ENCODE results near the gene CERS4. TPM values are rescaled to one million over a fixed set of nuclear protein-coding genes. Genes with fewer than 3 reads are reported as not detected.
"Not testable (repeated sequence)": the region's sequence is repeated elsewhere in the genome, so short reads cannot be mapped to it uniquely, and the experiment has no call there.

Gene CERS4
- total RNA-seq, 1 donor from 2014 or later = 49.8 TPM

- no peak for DNase-seq (ENCODE audit: low spot score)
Measured at GRCh38 chr19:8210421-8211101, 1.4 kb downstream of the CERS4 start.

DNA sequence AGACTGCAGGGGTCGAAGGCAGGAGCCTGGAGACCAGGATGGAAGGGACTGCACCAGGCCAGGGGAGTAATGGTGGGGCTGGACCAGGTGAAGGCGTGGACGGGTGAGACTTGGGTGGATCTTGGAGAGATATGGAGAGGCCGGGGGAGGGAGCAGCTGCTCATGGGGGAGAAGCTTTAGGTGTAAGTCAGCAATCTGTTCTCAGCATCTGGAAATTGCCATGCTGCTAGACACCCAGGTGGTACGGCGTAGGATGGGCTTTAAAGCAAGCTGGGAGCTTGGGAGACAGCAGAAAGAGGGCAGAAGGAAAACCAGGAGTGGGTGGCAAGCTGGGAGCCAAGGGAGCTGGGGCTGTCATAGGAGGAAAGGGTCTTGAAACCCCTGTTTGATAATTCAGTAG is 3.0 kb downstream of the CERS4 start:
- DNase-seq (ENCODE audit: low spot score) = no peak

DNA sequence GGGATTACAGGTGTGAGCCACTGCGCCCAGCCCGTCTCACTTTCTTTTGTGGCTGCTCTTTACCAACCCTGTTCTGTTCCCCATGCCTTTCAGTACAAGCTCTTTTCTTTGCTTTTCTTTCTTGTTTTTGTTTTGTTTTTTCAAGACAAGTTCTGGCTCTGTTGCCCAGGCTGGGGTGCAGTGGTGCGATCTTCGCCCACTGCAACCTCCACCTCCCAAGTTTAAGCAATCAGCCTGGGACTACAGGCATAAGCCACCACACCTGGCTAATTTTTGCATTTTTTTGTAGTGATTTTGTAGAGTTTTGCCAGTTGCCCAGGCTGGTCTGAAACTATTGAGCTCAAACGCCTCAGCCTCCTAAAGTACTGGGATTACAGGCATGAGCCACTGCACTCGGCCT is 3.7 kb downstream of the CERS4 start:
- no peak for DNase-seq (ENCODE audit: low spot score)

DNA sequence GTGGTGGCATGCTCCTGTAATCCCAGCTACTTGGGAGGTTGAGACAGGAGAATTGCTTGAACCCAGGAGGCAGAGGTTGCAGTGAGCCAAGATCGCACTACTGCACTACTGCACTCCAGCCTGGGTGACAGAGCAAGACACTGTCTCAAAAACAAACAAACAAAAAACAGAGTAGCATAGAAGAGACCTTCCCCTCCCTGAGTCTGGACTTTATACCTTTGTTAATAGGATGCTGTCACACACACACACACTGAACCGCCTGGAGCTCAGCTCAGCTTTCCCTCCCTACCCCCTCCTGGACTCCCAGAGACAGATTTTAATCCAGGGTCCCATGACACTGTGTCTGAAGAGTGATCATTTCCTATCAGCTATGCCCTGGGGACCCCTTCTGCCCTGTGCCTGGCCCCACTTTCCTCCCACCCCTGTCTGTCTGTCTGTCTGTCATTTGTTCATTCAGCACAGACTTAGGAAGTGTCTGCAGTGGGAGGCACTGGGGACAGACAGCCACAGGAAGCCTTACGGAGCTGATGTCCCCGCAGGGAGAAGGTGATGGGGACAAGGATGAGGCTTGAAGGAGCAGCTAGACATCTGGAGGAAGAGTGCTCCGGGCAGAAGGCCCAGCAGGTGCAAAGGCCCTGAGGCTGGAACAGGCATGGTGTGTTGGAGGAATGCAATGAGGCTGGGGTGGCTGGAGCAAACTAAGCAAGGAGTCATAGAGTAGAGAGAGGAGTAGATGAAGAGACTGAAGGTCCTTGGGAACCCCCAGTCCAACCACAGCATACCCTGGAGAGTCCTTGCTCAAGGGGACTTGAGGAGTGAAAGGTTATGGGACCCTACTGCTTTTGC is 4.9 kb downstream of the CERS4 start:
- no peak for DNase-seq (ENCODE audit: low spot score)

DNA sequence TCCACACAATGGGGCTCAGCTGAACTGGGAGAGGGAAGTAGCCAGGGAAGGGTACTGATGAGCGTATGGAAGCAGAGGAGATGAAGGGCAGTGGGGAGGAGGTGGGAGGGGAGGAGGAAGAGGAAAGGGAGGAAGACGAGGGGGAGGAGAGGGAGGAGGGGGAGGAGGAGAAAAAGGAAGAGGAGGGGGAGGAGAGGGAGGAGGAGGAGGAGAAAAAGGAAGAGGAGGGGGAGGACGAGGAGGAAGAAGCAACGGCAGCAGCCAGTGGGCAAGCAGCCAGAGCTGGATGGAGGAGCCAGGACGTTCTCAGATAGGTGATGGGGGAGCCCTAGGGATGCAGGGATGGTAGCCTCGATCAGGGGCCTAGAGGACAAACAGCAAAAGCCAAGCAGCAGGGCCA is 5.6 kb downstream of the CERS4 start:
- no peak for DNase-seq (ENCODE audit: low spot score)

- no peak for DNase-seq (ENCODE audit: low spot score)
Measured at GRCh38 chr19:8215783-8216182, 6.6 kb downstream of the CERS4 start.

DNA sequence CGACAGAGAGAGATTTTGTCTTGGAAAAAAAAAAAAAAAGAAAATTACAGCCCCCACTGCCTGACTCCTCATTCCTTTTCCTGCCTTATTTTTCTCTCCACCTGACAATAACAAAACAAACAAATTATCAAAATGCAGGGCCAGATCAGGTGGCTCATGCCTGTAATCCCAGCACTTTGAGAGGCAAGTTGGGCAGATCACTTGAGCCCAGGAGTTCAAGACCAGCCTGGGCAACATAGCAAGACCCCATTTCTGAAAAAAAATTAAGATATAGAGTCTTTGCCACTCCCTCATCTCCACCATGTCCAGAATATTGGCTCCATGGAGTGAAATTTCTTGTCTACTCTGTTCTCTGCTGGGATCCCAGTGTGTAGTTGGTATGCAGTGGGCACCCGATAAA is 7.2 kb downstream of the CERS4 start:
- DNase-seq (ENCODE audit: low spot score) = no peak

GRCh38 chr19:8218127-8218526 is 9.0 kb downstream of the CERS4 start:
- DNase-seq (ENCODE audit: low spot score) = not testable (repeated sequence)

DNA sequence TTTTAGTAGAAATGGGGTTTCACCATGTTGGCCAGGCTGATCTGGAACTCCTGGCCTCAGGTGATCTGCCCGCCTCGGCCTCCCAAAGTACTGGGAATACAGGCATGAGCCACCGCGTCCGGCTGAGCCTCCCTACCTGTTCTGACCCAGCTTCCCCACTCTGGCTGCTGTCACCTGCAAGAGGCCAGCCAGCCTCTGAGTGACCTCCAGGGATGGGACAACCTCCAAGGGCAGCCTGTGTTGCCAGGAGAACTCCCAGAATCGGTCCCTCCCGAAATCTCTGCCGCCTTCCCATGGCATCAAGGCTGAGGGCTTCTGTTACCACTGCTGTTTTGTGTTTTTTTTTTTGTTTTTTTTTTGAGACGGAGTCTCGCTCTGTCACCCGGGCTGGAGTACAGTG is 11.3 kb downstream of the CERS4 start:
- no peak for DNase-seq (ENCODE audit: low spot score)

- DNase-seq (ENCODE audit: low spot score) = no peak
Measured at GRCh38 chr19:8221161-8221560, 12.0 kb downstream of the CERS4 start.

DNA sequence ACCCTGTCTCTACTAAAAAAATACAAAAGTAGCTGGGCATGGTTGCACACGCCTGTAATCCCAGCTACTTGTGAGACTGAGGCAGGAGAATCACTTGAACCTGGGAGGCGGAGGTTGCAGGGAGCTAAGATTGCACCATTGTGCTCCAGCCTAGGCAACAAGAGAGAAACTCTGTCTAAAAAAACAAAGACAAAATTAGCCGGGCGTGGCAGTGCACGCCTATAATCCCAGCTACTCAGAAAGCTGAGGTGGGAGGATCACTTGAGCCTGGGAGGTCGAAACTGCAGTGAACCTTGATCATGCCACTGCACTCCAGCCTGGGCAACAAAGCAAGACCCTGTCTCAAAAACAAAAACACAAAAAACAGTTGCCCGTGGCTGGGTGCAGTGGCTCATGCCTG is 14.3 kb downstream of the CERS4 start:
- not testable (repeated sequence) for DNase-seq (ENCODE audit: low spot score)

DNA sequence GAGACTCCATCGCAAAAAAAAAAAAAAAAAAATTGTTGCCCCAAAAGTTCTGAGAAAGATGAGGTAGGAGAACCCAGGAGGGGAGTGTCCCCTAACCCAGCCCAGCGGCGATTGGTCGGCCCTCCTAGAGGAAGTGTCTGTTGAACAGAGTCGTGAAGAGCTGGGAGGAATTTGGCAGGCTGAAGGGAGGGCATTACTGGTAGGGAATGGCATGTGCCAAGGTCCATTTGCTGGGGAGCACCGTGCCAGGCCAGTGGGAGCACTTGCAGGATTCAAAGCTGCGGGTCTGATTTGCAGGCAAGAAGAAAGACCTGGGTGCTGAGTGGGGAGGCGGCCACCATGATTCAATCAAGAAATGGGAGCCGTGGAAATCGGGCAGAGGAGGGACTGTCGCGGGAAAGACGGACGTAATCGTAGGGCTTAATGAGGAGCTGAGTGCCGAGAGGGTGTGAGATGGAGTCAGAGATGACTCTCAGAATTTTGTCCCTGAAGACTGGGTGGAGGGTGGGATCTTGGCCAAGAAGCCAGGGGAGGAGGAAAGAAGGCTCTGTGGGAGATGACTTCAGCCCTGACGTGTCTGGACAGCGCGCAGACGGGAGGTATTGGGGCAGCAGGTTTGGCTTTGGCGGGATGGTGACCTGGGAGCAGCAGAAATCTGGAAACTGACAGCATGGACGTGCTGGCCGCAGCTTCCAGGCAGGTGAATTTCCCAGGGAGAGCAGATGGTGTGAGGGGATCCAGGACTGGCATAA is 15.4 kb downstream of the CERS4 start:
- DNase-seq (ENCODE audit: low spot score) = no peak

DNA sequence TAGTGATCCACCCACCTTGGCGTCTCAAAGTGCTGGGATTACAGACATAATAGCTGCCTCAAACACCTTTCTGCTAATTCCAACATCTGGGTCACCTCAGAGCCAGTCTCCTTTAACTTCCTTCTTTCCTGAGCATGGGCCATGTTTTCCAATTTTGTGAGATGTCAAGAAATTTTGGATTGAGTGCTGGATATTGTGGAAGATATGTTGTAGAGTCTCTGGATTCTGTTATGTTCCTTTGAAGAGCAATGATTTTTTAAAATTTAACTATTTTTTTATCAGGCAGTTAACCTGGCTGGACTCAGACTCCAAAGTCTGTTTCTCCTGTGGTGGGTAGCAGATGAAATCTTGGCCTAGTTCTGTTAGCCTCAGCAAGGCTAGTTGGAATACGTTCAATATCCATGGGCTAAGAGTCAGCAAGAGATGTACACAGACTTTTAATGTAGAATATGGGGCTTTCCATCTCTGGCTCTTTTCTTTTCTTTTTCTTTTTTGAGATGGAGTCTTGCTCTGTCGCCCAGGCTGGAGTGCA is 22.0 kb downstream of the CERS4 start:
- DNase-seq (ENCODE audit: low spot score) = no peak

DNA sequence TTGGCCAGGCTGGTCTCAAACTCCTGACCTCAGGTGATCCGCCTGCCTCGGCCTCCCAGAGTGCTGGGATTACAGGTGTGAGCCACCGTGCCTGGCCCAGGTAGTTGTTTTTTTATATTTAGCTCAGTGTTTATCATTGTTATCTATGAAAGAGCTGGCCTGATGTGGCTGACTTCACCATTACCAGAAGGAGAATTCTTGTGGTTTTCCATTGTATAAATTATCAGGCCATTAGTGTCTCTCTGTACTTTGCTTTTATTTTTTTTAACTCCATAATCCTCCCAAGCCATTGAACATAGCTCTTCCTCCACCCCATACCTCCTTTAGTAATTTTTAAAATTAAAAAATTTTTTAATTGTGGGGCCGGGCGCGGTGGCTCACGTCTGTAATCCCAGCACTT is 24.2 kb downstream of the CERS4 start:
- DNase-seq (ENCODE audit: low spot score) = no peak

DNA sequence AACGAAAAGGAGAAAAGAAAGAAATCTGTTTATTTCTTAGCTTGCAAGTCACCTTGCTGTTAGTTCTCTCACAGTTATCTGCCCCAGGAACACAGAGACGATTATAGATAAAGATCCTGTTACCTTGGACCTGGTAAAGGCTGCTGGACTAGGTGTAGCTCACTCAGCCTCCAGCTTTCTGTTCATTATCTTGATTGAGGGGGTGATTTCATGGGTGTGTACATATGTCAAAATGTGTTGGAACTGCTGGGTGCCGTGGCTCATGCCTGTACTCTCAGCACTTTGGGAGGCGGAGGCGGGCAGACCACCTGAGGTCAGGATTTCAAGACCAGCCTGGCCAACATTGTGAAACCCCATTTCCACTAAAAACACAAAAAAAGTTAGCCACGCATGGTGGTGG is 27.9 kb downstream of the CERS4 start:
- no peak for DNase-seq (ENCODE audit: low spot score)

DNA sequence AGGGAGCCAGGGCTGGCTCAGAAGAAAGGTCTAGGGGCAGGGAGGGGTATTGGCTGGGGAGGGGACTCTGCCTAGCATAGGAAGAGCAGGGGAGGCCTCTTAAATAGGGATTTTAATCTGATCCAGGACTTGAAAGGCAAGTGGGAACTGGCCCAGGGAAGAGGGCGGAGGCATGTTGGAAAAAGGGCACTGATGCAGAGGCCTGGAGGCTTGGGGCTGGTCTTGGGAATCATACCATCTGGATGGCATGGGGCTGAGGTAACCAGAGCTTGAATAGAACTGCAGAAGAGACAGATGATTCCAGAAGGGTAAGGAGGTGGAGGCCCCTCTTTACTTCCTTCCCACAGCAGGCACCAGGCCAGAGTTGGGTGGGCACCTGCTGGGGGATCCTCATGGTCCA is 29.1 kb downstream of the CERS4 start:
- DNase-seq (ENCODE audit: low spot score) = no peak

DNA sequence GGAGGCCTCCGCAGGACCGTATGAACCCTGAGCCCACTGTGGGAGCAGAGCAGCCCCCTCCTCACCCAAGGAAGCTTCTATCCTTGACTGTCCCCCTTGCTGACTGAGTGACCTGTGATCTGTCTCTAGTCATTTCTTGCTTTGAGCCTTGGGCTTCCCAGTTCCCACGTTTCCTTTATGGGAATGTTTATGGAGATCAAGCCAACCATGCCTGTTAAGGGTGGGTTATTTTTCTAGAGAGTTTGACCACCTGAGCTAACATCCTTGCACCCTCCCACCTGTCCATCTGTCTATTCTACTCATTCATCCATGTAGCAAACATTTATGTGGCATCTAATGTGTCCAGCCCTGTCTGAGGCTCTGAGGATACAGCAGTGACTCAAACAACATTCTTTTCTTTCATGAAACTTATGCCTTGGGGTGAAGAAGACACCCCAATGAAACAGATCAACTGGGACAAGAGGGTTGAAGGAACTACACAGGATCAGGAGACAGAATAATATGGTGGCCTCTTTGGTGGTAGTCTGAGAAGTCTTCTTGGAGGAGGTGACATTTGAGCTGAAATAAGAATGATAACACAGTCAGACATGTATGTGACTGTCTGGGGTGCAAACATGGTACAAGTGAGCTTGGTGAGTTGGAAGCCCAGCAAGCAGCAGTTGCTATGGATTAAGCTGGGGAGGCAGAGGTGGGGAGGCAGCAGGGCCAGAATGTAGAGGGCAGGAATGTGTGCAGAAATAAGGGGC is 30.5 kb downstream of the CERS4 start:
- DNase-seq (ENCODE audit: low spot score) = no peak

DNA sequence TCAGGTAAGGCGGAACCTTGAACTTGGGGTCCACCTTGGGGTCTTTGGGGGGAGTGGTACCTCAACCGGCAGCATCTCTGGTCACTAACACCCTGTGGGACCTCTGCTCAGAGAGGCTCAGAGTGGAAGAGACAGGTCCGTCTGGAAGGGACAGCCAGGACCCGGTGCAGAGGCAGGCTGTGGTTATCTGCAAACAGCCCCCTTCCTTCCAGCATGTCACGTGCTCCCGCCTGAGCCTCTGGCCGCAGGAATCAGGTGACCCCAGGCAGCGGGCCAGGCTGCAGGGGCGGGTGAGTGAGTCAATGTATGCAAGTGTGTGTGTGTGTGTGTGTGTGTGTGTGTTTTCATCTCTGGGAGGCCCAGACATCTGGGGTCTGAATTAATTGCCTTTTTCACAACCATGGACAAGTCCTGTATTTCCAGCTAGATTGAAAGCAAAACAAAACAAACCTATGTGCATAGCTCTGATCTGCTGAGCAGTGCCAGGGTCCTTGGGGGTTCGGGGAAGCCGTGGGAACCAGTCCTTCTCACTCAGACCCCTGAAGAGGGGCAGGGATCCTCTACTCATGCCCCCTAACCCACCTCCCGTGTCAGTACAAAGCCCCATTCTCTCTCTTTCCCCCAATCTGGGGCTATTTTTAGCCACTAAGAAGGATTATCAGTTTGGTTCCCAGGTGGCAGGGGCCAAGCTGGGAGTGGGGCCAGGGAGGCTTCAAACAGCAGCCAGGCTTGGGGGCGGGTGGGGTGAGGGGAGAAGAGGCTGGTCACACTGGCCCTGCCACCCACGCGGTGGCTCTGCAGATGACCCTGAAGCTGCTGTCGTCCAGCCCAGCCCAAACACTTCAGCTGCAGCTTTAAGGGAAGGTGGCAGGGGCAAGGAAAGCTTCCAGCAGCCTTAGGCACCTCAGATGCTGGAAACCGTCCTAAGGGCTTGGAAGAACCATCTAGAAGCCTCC is 31.4 kb downstream of the CERS4 start:
- DNase-seq (ENCODE audit: low spot score) = peak; percentile 93

DNA sequence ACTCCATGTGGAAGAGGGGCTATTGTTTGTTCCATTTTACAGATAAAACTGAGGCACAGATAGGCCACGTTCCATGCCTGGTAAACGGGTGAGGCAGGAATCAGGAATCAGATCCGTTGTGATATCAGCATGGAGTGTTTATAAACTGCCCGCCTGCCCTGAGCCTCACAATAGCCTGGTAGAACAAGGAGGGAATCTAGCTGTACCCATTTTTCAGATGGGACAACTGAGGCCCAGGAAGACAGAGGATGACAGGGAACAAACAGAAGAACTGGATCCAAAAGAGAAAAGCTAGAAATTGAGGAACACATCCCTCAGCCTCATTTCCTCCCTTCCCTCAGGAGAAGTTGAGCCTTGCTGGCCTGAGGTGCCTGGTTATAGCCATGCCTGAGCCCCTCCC is 32.5 kb downstream of the CERS4 start:
- no peak for DNase-seq (ENCODE audit: low spot score)

DNA sequence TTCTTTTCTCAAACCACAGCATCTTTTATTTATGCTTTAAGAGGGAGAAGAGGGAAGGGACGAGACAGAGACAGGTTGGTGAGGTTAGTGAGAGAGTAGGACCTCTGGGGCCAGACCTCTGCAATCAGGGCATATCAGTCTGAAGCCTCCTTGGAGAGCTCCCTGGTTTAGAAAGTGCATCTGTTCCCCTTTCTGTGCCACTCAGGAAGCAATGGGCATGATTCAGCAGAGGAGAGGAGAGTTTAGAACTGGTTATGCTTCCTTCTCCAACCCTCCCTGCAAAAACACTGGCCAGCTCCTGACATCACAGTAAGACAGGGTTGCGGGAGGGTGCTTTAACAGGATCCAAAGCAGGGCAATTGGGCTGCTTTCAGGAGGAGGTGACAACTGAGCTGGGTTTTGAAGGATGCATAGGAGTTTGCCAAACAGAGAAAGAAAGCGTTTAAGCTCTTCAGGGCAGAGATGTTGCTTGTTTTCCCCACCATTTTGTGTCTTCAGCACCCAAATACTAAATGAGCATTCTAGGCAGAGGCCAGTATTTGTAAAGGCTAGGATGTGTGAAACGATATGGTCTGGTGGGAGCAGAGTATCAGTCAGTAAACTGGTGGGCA is 33.1 kb downstream of the CERS4 start:
- no peak for DNase-seq (ENCODE audit: low spot score)

Measured in ureter (tissue), 1 donor.